Activated naive CD4-positive, alpha-beta T cell treated with anti-CD3 and anti-CD28 coated beads for 36 hours (primary cell): ENCODE measurements around the gene SZT2. TPM values are rescaled to one million over a fixed set of nuclear protein-coding genes. Genes with fewer than 3 reads are reported as not detected.

ENCODE experiments used
- CTCF ChIA-PET: fragments of 350-600 bp; sonication (Branson Sonifier 250); formaldehyde crosslinking; loops from one replicate; lab custom pipeline; 2021; ENCODE audit warnings: antibody characterized with exemption; lab: Charles Lee
- DNase-seq: peaks from one replicate; pipeline ENCODE4 v3.0.0-alpha.2; 2020
- H3K27ac Mint-ChIP-seq: one replicate; pipeline ENCODE4 v1.8.0; 2021; ENCODE audit warnings: mild to moderate bottlenecking, mixed read lengths
- H3K27me3 Mint-ChIP-seq: one replicate; pipeline ENCODE4 v1.8.0; 2021; ENCODE audit warnings: low read depth, mixed read lengths
- H3K36me3 Mint-ChIP-seq: one replicate; pipeline ENCODE4 v1.8.0; 2021; ENCODE audit warnings: low read depth, mixed read lengths
- H3K4me1 Mint-ChIP-seq: one replicate; pipeline ENCODE4 v1.8.0; 2021; ENCODE audit warnings: low read depth, mixed read lengths
- H3K4me3 Mint-ChIP-seq: one replicate; pipeline ENCODE4 v1.8.0; 2021; ENCODE audit warnings: mild to moderate bottlenecking, moderate library complexity, mixed read lengths
- H3K9me3 Mint-ChIP-seq: one replicate; pipeline ENCODE4 v1.8.0; 2021; ENCODE audit warnings: mixed read lengths
- intact Hi-C: fragments of 100-400 bp; cut with micrococcal nuclease; formaldehyde crosslinking; loops from one replicate; pipeline ENCODE4 v1.15.1; 2023
- total RNA-seq, 2 experiments: library from RNA; stranded (reverse); gene quantifications; one replicate each; pipeline ENCODE4 v1.2.3, GENCODE V29; 2021

The SZT2 gene
- total RNA-seq, 2 experiments from 2014 or later: 26.6 to 28.2 TPM

DNA sequence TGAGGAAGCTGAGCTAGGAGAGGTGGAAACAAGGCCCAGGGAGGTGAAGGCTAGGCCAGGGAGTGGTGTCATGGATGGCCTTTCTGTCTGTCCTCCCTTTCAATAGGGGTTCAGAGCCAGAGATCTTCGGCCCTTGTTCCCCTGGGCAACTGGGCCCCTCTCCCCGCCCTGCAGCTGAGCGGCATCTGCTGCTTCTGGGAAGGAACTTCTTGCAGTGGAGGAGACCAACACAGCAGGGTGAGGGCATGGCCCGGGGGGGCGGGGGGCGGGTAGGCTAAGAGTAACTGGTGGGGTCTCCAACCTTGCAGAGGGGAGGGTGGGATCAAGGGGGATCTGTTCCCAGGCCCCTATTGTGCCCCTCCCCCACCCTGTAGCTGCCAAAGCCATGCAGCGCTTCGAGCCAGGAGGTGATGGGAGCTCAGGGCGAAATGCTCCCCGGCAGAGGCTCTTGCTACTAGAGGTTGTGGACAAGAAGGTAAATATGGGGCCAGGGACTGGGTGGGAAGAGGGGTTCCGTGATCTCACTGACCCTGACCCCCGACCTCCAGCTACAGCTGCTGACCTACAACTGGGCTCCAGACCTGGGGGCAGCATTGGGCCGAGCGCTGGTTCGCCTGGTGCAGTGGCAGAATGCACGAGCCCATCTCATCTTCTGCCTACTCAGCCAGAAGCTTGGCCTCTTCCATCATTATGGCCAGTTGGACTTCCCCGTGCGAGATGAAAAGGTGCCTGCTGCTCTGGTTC is 52.4 kb downstream of the SZT2 start:
- Mint-ChIP-seq H3K27me3 (no peaks in the 10 kb centered on the region), H3K36me3 (peaks cover 17% of the 10 kb centered on the region), H3K9me3 (no peaks in the 10 kb centered on the region), H3K4me3 (no peak overlapping the region), H3K4me1 (no peaks in the 10 kb centered on the region), H3K27ac (no peak overlapping the region)
- CTCF ChIA-PET: no interaction called here
- peak; percentile 3 for DNase-seq
- intact Hi-C loops: no loop called here

GRCh38 chr1:43442756-43443155 is 53.1 kb downstream of the SZT2 start:
- intact Hi-C loops: no loop called here
- DNase-seq: peak; percentile 1
- peaks cover 21% of the 10 kb centered on the region for H3K36me3 Mint-ChIP-seq
- no peaks in the 10 kb centered on the region for H3K27me3 Mint-ChIP-seq
- no peaks in the 10 kb centered on the region for H3K9me3 Mint-ChIP-seq
- no peak overlapping the region for H3K4me3 Mint-ChIP-seq
- no peak overlapping the region for H3K27ac Mint-ChIP-seq
- CTCF ChIA-PET: no interaction called here
- no peaks in the 10 kb centered on the region for H3K4me1 Mint-ChIP-seq

DNA sequence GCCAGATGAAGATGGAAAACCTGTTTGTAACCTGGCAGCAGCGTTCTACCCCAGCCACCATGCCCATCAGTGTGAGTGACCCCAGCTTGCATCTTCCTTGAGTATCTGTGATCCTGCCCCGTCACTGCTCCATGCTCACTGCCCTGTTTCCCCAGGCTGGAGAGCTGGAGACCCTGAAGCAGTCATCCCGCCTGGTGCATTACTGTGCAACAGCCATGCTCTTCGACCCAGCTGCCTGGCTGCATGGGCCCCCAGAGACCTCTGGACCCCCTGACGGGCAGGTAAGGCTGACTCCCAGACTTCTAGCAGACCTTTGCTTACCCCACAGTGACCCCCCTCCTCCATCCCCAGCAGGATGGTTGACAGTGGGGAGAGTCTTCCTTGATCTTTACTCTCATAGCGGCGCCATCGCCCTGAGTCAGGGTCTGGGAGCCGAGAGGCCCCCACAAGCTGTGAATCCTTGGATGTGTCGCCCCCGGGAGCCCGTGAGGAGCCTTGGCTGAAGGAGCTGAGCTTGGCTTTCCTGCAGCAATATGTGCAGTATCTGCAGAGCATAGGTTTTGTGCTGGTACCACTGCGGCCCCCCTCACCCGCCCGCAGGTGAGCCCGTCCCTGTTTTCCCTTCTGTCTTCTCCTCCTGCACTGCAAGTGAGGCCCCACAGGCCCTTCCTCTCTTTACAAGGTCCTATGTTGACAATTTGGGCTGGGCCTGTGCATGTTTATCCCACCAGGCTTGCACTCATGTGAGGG is 53.7 kb downstream of the SZT2 start:
- CTCF ChIA-PET: no interaction called here
- no peaks in the 10 kb centered on the region for H3K27me3 Mint-ChIP-seq
- peak; percentile 2 for DNase-seq
- no peaks in the 10 kb centered on the region for H3K9me3 Mint-ChIP-seq
- H3K4me1 Mint-ChIP-seq: no peaks in the 10 kb centered on the region
- peaks cover 21% of the 10 kb centered on the region for H3K36me3 Mint-ChIP-seq
- intact Hi-C loops: no loop called here
- H3K27ac Mint-ChIP-seq: no peak overlapping the region
- H3K4me3 Mint-ChIP-seq: no peak overlapping the region

GRCh38 chr1:43444151-43444828 is 54.6 kb downstream of the SZT2 start:
- Mint-ChIP-seq H3K27me3 (no peaks in the 10 kb centered on the region), H3K4me1 (no peaks in the 10 kb centered on the region), H3K27ac (no peak overlapping the region), H3K4me3 (no peak overlapping the region), H3K36me3 (peaks cover 17% of the 10 kb centered on the region), H3K9me3 (no peaks in the 10 kb centered on the region)
- DNase-seq: peak; percentile 0
- CTCF ChIA-PET: no interaction called here
- intact Hi-C loops: no loop called here

DNA sequence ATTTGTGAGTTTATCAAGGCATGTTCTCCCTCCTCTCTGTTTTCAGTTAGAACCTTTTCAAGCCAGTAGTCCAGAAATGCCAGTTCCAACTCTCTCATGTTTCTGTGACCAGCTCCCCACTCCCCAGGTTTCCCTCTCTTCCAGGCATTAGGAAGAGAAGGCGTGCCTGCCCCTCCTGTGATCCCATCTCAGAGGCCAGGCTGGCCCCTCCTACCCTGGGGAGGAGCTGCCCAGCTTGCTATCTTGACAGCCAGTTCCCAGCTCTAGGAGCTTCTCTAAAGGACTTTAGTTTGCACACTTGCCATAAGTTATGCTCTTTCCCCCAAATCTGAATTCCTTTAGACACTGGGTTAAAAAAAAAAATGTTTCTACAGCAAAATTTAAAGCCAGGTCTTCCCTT is 55.1 kb downstream of the SZT2 start:
- CTCF ChIA-PET: no interaction called here
- intact Hi-C loops: no loop called here
- no peaks in the 10 kb centered on the region for H3K9me3 Mint-ChIP-seq
- no peaks in the 10 kb centered on the region for H3K27me3 Mint-ChIP-seq
- no peak overlapping the region for H3K4me3 Mint-ChIP-seq
- H3K36me3 Mint-ChIP-seq: peaks cover 19% of the 10 kb centered on the region
- no peak overlapping the region for H3K27ac Mint-ChIP-seq
- H3K4me1 Mint-ChIP-seq: no peaks in the 10 kb centered on the region
- peak; percentile 2 for DNase-seq

GRCh38 chr1:43445606-43446387 is 56.1 kb downstream of the SZT2 start:
- intact Hi-C loops: no loop called here
- no peak overlapping the region for H3K27ac Mint-ChIP-seq
- peak; percentile 1 for DNase-seq
- peaks cover 21% of the 10 kb centered on the region for H3K36me3 Mint-ChIP-seq
- H3K4me1 Mint-ChIP-seq: no peaks in the 10 kb centered on the region
- H3K4me3 Mint-ChIP-seq: no peak overlapping the region
- H3K27me3 Mint-ChIP-seq: no peaks in the 10 kb centered on the region
- no peaks in the 10 kb centered on the region for H3K9me3 Mint-ChIP-seq
- CTCF ChIA-PET: no interaction called here

DNA sequence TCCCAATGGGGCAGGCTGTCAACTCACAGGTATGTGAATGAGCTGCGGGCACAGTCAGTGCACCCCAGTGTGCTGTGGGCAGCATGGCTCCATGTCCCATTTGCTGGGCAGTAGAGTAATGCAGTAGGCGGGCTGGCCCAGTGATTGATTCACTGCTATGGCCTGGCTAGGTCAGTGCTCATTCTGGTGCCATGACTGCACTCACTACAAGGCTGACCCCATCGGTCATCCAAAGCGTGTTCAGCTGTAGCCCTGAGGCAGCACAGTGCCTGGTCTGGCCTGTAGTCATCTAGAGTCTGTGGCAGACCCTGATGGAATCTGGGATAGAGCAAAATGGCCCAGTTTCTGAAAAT is 56.7 kb downstream of the SZT2 start:
- H3K36me3 Mint-ChIP-seq: peaks cover 21% of the 10 kb centered on the region
- H3K27me3 Mint-ChIP-seq: no peaks in the 10 kb centered on the region

DNA sequence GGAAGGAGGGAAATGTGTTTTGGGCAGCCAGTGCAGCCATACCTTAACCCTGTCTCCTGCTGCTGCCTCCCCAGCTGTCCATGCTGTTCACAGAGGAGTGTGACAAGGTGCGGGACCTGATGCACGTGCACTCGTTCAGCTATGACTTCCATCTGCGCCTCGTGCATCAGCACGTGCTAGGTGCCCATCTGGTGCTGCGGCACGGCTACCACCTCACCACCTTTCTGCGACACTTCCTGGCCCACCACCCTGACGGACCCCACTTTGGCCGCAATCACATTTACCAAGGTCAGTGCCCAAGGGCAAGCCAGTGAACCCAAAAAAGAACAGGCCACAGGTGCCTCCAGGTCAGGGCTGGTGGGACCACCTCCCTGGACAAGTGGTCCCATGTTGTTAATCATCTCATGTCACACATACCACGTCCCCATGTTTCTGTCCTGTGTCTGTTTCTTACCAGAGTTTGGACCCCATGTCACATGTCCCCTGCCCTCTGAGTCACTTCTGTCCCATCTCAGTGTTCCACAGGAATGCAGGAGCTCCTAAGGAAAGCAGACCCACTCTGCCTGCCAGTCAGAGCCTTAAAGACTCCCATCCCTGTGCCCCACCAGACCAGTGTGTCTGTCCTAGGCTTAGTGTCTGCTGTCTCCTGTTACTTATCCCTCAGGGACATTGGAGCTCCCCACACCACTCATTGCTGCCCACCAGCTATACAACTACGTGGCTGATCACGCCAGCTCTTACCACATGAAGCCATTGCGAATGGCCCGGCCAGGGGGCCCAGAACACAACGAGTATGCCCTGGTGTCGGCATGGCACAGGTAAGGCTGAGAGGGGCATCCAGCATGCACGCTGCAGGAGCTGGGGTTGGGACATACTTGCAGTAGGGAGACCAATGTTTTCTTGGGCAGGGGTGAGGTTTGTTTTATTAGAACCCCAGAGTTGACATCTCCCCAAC is 57.5 kb downstream of the SZT2 start:
- intact Hi-C loops: no loop called here
- no peak overlapping the region for H3K27ac Mint-ChIP-seq
- H3K9me3 Mint-ChIP-seq: no peaks in the 10 kb centered on the region
- no peaks in the 10 kb centered on the region for H3K4me1 Mint-ChIP-seq
- DNase-seq: peak; percentile 3
- H3K27me3 Mint-ChIP-seq: no peaks in the 10 kb centered on the region
- CTCF ChIA-PET: no interaction called here
- H3K4me3 Mint-ChIP-seq: no peak overlapping the region
- H3K36me3 Mint-ChIP-seq: peaks cover 21% of the 10 kb centered on the region

More for the DNA sequence above, 56.7 kb downstream of the SZT2 start:
- Mint-ChIP-seq H3K9me3 (no peaks in the 10 kb centered on the region), H3K4me1 (no peaks in the 10 kb centered on the region), H3K27ac (no peak overlapping the region), H3K4me3 (no peak overlapping the region)
- CTCF ChIA-PET: no interaction called here
- intact Hi-C loops: no loop called here
- DNase-seq: peak; percentile 1

DNA sequence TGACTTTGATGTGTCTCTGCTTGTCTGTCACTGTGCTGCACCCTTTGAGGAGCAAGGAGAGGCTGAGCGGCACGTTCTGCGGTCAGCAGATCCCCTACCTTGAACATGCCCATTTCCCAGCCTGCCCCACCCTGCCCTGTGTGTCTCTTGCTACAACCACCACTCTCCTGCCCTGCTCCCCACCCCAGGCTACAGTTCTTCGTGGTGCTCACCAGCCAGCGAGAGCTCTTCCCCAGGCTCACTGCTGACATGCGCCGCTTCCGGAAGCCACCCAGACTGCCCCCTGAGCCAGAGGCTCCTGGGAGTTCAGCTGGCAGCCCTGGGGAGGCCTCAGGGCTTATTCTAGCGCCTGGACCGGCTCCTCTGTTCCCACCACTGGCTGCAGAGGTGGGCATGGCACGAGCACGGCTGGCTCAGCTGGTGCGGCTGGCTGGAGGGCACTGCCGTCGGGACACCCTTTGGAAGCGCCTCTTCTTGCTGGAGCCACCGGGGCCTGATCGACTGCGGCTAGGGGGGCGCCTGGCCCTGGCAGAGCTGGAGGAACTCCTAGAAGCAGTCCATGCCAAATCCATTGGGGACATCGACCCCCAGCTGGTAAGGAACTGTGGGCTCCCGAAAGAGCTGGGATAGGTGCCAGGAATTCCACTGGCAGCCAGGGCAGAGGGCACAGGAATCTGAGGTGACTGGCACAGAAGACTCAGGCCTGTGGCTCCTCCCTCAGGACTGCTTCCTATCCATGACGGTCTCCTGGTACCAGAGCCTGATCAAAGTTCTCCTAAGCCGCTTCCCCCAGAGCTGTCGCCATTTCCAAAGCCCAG is 58.4 kb downstream of the SZT2 start:
- H3K4me1 Mint-ChIP-seq: peaks cover 6% of the 10 kb centered on the region
- no peaks in the 10 kb centered on the region for H3K27me3 Mint-ChIP-seq
- CTCF ChIA-PET: no interaction called here
- DNase-seq: peak; percentile 3
- H3K36me3 Mint-ChIP-seq: peaks cover 28% of the 10 kb centered on the region
- intact Hi-C loops: no loop called here
- H3K4me3 Mint-ChIP-seq: no peak overlapping the region
- no peak overlapping the region for H3K27ac Mint-ChIP-seq
- H3K9me3 Mint-ChIP-seq: no peaks in the 10 kb centered on the region

DNA sequence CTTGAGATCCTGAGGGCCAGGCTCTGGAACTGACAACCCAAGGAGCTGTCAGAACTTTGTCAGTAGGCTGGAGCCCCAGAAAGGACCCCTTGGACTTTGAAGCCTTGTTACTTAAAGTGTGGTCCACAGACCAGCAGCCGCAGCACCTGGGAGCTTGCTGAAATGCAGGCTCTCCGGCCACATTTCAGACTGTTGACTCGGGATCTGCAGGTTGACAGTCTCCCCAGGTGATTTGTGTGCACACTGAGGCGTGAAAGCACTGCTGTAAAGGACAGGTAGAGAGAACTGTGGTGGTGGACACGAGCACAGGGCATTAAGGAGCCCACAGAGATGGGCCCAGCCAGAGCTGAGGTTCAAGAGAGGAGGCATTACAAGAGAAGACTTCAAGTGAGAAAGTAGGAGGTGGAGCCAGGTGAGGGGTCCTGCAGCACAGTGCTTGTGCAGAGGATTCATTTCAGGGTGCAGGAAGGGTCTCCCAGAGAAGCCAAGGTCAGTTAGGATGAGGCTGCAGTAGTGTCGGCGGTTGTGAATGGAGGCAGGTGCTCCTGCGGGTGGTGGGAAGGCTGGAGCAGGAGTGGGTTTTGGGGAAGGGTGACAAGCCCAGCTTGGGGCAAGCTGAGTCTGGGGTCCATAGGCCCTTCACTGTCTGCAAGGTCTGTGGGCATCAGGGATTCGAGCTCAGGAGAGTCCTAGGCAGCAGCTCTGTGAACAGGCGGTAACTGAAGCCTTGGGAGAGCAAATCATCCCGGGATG is 59.4 kb downstream of the SZT2 start:
- peak; percentile 2 for DNase-seq
- intact Hi-C loops: no loop called here
- H3K4me1 Mint-ChIP-seq: peaks cover 6% of the 10 kb centered on the region
- peak overlapping the region; percentile 11 for H3K27ac Mint-ChIP-seq
- H3K9me3 Mint-ChIP-seq: no peaks in the 10 kb centered on the region
- H3K27me3 Mint-ChIP-seq: no peaks in the 10 kb centered on the region
- H3K4me3 Mint-ChIP-seq: no peak overlapping the region
- peaks cover 24% of the 10 kb centered on the region for H3K36me3 Mint-ChIP-seq
- CTCF ChIA-PET: no interaction called here
